Hematopoietic multipotent progenitor cell treated with erythropoietin and hydrocortisone succinate and interleukin-3 and kit ligand, for 8 days (in vitro differentiated cells): Measurements from ENCODE around the gene TMTC2.

ENCODE experiments used
- DNase-seq: peaks from one replicate; pipeline ENCODE4 v3.0.0-alpha.2; 2015

The TMTC2 gene

DNA sequence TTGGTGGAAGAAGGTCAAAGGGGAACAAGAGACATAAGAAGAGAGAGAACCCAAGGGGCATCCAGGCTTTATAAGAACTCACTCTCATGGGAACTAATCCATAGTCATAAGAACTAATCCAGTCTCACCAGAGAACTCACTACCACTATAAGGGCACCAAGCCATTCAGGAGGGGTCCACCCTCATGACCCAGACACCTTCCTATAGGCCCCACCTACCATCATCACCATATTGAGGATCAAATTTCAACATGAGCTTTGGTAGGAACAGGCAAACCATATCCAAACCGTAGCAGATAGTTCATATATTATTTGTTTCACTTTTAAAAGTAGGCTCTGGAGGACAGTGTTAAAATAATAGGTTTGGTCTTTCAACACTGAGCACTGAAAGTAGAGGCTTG, 350.1 kb downstream of the TMTC2 start:
- no peak for DNase-seq

DNA sequence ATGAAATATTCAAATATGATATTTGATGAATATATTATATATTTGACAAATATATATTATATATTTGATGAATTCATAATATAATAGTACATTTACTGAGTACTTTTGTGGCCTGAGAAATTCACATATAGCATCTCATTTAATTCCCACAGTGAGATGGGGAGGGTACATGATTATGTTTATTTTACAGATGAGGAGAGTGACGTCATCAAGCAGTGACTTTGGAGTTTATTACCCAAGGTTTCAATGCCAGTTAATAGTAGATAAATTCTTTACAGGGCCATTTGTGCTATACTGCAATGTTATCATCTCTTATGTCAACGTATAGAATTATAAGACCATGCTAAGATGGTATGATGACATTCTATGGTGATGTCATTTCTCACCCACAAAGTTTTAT, 352.7 kb downstream of the TMTC2 start:
- DNase-seq = no peak

DNA sequence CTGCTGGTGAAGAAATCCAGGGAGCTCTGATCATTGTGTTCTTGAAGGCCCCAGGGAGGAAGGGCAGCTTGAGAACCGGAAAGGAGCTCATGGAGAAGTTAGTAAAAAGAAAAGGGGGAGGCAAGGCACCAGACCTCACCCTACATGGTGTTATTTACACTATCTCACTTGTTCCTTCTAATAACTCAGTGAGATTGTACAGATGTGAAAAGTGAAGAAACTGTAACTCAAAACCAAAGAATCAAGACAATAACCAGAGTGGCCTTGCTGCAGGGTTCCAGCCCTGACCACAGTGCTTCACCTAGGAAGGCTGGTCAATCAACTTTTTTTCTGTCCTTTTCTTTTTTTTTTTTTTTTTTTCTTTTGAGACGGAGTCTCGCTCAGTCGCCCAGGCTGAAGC, 353.6 kb downstream of the TMTC2 start:
- DNase-seq = no peak

DNA sequence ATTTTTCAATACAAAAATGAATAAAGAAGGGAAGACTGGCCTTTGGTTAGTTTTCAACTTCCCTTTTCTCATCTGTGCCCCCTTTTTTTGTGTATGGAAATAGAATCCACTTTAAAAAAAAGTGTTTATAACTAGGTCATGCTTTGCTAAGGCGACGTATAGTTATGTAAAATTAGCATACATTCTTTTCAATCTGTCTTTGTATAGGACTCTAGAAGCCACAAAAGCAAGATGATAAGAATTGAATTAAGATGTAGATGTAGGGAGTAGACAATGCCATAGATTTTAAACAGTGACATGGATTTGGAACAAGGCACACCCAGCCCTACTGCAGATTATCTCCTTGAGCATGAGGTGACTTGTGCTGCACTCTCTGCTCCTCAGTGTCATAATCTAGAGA, 354.3 kb downstream of the TMTC2 start:
- DNase-seq = no peak

DNA sequence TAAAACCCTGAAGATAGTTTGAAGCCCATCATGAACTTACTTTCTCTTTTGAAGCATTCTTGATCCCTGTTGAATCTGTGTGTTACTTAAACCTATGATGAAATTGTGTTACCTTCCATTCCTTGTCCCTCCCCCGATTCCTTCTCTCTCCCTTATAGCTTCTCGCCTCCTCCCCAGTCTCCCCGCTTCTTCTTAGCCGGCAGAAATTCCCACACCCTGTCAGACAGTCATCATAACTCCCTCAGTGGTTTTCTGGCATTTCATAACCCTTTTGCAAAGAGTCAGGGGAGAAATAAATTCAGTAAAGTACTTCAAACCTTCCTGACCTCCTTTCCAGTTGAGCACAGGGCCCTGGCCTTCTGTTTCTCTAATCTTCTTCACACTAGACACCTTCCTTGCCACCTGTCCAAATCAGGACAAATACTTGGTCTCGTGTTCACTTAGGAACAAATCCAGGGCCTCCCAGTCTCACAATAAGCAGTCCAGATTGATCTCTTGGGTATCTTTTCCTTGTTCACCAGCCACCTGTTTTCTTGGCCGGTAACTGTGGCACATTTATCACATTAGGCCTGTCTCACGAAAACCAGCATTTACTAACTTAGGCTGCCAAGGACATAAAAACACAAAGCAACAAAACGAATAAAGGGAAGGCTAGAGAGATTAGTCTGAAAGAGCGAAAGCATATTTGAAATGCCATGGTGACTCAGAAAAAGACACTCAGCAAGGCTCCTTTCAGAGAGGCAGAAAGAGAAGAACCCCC, 355.9 kb downstream of the TMTC2 start:
- no peak for DNase-seq

DNA sequence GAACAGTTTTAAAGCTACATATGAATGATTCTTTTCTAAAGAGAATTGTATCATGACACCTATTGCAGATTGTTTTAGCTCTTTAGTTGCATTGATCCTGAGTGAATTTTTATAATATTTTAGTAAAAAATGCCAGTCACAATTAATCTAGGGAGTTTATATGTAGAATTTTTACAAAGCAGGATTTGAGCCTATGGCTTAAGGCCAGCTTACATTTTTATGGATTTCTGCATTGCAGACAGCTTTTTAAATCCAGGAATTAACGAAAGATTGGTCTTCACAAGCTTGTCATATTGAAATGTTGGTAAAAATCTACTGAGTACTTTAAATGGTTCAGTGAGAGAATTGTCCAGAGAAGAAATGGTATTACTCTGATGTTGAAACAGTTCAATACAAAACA, 358.0 kb downstream of the TMTC2 start:
- DNase-seq = no peak

DNA sequence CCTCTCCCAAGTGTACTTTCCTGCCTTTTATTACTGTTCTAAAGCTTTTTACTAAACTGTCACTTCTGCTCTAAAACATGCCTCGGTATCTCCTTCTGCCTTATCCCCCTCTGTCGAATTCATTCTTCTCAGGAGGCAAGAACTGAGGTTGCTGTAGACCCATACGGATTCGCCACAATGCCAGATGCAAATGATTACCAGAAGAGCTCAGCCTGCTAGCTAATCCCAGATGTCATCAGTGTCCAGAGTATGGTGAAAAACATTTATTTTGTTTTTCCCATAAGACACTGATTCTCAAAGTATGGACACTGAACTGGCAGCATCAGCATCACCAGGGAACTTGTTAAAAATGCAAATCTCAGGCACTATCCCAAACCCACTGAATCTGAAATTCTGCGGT, 359.3 kb downstream of the TMTC2 start:
- no peak for DNase-seq

DNA sequence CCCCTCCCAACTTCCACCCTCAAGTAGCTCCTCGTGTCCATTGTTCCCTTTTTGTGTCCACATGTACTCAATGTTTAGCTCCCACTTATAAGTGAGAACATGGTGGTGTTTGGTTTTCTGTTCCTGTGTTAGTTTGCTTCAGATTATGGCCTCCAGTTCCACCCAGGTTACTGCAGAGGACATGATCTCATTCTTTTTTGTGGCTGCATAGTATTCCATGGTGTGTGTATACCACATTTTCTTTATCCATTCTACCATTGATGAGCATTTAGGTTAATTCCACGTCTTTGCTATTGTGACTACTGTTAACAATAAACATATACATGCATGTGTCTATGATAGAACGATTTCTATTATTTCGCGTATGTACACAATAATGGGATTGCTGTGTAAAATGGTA, 362.6 kb downstream of the TMTC2 start:
- no peak for DNase-seq

DNA sequence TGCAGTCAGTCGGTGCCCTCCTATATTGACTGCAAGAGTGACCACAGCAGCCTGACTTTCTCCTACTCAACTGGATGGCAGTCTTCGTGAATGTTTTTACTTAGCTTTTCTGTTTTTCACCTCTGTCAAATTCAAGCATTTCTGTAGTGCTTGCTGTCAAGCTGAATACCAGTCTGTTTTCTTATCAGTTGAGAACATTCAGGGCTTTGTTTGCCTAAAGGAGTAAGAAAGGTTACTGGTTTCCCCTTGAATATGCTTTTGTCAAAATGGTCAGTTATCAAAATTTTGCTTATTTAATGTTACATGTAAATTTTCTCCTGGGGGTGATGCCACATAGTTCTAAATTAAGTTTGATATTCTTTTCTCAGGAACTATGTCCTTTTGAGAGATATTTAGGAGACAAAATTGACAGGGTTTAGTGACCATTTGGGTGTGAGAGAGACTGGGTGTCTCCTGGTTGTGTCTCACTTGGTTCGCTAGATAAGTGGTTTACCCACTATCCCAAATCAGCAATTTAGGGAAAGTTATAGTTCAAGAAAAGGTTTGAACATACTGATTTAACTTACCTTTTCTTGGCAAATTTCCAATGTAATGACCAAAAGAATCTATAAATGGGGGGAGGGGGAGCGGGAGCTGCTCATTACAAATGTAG, 366.3 kb downstream of the TMTC2 start:
- DNase-seq = peak; percentile 26

DNA sequence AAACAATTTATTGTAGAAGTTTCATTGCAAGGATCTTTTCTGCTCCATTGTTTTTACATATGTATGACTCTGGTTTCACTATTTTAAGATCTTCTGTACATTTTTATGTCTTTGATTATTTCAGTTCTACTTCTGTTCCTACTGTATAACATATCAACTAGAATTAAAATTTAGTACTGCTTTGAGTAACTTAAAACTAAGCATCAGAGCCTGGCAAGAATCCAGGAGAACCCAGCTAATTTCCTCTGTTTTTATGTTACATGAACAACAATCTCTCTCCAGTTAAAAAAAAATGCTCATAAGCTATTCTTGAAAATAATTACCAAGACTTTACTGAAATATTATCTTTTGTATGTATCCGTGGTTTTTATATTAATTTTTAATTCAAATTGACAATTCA, 370.7 kb downstream of the TMTC2 start:
- no peak for DNase-seq

DNA sequence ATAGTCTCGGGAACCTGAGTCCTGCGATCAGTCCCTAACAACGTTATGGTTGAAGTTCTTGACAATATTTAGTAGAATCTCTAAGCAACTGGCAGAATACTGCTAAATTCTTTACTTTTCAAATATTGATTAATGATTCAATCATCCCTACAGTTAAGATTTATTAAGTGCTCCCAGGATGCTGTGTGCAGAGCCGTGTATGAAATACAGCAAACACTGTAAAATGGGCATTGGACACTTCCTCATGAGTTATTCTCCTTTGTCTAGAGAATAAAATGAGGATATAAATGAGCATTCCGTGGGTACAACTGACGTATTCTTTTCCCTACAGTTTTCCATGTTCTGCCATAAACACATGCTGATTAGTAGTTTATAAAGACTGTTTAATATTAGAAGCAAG, 372.4 kb downstream of the TMTC2 start:
- no peak for DNase-seq

DNA sequence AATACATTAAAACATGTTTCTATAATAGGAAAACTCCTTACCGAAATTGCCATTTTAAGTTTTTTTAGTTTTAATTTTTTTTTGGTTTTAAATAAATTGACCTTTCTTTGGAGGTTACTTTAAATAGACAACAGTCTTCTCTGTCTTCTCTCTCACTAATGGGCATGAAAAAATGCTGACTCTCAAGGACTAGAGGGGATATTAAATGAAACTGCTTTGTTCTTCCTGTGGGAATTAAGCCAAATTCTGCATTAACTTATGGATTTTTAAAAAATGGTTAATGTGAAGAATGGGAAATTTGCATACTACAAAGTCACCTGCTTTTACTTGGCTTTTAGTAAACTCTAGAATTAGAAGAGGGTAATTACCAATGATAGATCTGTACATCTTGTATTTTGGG, 378.9 kb downstream of the TMTC2 start:
- no peak for DNase-seq

DNA sequence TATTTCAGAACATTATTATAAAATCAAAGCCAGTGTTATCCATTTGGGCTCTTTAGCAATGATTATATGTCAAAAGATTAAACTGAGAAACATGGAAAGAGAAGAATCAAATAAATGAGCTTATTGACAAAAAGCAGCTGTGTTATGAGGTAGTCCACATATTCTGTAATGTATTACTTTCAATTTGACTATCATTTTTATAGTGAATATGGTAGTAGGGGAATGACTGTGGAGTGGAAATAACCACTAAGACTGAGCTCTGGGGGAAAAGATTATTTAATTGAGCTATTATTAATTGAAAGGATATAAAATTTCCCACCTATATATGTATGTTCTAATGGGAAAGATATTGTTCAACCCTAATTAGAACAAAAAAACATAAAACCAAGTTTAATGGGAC, 381.3 kb downstream of the TMTC2 start:
- no peak for DNase-seq

DNA sequence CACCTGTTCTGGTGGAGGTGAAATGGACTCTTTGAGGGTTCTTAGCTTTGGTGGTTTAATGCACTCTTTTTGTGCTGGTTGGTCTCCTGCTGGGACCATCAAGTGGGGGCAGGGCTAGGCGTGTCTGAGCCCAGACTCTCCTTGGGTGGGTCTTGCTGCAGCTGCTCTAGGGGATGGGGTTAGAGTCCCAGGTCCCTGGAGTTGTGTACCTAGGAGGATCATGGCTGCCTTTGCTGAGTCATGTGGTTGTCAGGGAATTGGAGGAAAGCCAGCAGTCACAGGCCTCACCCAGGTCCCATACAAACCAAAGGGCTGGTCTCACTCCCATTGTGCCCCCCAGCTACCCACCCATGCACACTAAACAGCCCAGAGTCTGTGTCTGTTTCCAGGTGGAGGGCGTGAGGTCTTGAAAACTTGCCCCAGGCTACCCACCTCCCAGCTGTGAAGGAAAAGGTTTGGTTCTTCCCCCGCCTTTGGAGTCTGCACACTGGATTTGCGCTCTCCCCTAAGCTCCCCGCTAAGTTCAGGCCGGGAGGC, 387.7 kb downstream of the TMTC2 start:
- no peak for DNase-seq

DNA sequence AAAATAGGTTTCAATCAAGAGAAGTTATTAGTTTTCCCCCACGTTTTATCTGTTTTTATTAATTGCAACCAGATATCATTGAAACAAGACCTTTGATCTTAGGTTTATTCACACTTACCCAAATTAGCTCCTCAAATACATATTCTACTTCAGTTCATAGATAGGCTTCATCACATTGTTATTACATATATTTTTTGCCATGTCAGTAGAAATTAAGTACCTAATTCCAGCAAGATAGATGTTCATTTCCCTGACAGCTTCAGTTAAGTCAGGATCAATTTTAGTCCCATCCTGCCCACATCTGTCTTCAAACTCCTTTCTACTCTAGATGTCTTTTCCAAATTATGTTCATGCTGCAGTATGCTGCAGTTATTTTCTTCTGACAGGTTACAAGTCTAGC, 388.8 kb downstream of the TMTC2 start:
- no peak for DNase-seq

DNA sequence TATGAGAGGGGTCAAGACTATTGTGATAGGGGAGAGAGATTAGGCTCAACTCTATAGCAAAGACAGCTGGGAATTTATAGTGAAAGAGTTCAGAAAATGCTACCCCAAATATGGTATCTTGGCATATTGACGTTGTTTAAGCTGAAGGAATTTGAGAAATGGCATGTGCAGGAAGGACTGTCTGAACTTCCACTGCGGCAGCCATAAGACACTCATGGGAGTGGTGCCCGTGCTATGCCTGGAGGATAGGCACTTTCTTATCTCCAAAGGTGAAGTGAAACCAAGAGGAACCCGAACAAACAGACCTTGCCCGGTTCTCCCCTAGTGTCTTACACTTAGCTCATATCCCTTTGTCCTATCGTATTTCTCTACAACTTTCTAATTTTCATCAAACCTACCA, 390.3 kb downstream of the TMTC2 start:
- no peak for DNase-seq

DNA sequence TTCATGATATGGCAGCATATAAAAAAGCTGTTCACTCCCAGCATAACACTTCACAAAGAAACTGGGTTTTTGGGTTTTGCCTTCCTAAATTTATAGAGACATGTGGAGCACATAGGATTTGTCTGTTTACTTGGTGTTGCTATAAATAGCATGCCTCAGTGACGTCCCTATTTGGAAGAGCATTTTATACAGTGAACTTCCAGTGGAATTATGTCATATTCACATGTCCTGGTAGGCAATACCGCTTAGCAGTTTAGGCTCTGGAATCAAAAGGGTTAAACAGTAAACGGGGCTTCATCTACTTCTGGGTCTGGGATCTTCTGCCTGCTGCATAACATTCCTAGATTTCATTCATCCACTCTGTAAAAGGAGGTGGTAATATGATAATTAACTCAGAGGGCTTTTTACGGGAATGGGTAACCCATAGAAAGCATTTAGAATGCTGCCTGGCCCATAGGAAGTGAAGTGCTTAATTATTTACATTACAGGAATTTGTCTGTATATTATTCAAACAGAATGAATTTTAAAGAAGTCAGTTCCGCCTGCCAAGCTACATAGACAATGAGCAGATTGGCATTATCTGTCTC, 396.1 kb downstream of the TMTC2 start:
- no peak for DNase-seq

DNA sequence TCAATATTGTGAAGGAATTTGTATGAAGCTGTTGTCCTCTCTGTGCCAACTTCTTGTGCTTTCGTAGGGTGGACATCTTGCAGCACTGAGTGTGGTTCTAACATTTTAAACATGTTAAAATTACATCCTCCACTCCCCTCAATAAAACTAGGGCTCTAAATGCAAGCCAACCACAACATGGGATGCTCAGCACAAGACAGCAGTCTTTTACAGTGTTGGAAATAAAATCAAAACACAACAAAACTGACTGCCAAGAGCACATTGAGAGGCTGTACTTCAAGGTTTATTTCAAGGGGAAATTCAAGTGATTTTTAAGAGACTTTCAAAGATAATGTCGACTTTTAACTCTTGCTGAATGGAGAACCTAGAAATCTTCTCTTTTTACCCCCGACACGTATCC, 396.9 kb downstream of the TMTC2 start:
- DNase-seq = no peak

DNA sequence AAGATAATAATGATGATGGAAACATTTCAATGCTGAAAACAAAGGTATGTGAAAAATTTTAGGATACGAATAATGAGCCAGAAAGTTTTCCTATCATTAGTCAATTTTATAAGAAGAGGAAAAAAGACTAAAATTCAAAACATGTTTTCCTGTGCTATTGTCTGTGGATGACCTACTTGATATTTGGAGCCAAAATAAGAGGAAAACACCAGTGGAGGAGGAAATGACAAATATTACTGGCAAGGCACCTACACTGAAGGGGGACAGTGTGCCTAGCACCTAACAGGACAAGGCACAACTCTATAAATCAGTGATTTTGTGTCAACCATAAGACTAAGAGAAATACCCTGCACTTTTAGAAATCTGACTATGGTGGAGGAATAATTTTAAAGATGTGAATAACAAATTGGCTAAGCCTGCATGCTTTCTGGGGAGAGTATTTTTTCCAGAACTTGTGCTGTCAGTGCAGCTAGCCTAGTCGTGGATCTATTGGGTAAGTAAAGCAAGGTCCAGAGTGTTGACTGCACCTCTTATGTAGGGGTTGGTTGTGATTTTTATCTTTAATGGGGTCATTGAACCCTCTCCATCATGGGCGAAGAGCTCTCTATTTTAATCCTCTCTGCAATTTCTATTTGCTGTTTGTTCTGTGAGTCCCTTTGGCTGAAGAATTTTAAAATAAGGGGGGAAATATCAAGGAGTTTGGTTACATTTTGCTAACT, 398.0 kb downstream of the TMTC2 start:
- no peak for DNase-seq

DNA sequence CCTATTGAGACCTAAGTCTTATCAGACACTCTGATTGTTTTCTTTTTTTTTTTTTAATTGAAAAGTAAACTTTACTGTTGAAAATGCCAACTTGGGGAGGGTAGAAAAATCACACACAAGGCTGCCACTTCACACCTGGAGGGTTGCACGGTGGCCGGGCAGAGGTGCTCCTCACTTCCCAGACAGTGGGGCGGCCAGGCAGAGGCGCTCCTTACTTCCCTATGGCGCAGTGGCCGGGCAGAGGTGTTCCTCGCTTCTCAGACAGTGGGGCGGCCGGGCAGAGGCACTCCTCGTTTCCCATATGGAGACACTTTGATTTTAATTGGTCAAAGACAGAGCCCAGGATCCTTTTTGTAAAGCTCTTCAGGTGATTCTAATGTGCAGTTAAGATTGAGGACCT, 399.3 kb downstream of the TMTC2 start:
- no peak for DNase-seq

DNA sequence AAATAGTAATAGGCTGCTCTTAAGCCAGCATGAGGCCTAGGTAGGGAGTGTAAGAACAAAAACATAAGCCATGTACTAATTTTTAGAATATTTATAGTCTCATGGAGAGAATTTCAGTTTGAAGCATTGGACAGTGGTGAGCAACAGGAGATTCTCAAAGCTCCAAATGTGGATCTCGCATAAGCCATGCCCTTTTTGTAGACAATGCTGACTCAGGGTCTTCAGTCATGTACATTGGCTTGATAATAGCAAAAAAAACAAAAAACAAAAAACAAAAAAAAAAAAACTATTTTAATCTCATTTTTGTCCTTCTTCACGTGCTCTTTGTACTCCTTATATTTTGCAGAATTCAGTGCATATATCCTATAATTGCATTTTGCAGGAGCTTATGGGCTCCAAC, 402.9 kb downstream of the TMTC2 start:
- DNase-seq = no peak

DNA sequence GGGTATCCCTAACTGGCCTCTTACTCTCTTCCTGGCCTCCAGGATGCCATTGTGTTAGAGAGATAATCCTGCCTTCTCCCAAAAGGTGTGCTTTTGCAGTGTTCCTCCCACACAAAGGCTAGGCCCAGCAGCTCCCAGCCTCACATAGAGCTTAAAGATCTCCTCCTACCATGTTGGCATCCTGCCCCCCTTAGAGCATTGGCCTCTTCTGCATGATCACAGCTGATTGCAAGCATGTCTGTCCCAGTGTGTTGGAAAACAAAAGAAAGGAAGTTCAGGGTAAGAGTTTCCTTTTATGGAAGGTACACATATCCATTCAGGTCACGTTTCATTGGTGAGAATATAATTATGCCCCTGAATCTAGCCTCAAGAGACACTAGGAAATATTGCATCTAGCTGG, 405.4 kb downstream of the TMTC2 start:
- DNase-seq = no peak

DNA sequence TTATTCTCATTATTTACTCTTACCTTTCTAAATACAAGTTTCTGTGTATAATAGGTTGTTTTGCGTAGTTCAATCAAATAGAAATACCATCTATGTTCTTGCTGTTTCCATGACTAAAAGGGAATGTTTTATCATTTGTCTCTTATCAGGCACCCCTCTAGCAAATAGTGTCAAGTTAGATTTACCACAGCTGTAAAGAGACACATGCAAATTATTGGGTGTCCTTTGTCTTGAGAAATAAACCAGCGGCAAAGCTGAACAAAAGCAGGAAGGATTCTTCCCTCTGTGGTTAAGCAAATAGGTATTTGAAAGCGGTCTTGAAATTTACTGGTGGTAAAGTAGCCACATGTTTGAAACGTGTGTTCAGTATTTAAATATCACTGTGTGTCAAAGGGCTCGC, 405.9 kb downstream of the TMTC2 start:
- no peak for DNase-seq

DNA sequence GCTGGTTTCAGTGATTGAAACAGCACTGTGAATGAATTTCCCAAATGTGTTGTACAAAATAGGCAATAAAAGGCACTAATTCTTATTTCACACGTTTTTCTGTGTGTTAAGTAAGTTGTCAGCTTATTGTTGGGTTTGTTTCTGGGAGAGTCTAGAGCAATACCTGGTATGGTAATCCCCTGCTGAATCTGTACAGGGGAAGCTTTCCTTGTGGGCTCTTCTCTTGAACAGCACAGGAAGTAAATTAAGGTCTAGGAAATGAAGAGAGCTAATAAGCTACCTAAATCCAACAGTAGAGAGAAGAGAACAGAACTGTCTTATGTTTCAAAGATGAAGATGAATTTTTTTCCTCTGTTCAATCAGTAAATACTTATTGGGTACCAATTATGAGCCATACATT, 406.7 kb downstream of the TMTC2 start:
- DNase-seq = no peak
